ENCODE data around the gene FOXP2.
"Not testable (repeated sequence)": the region's sequence is repeated elsewhere in the genome, so short reads cannot be mapped to it uniquely, and the experiment has no call there.

Gene FOXP2

GRCh38 chr7:114422507-114423501, 8.2 kb downstream of the FOXP2 start:
- no peak for ATAC-seq

- ATAC-seq = no peak
Observed at GRCh38 chr7:114426382-114426781, 11.8 kb downstream of the FOXP2 start.

GRCh38 chr7:114426824-114427223, 12.2 kb downstream of the FOXP2 start:
- ATAC-seq = no peak

GRCh38 chr7:114428211-114428610, 13.6 kb downstream of the FOXP2 start:
- no peak for ATAC-seq

GRCh38 chr7:114431189-114431588, 16.6 kb downstream of the FOXP2 start:
- no peak for ATAC-seq

- ATAC-seq = no peak
Observed at GRCh38 chr7:114432061-114432460, 17.4 kb downstream of the FOXP2 start.

GRCh38 chr7:114432703-114433102, 18.1 kb downstream of the FOXP2 start:
- ATAC-seq = no peak

GRCh38 chr7:114439581-114439980, 25.0 kb downstream of the FOXP2 start:
- ATAC-seq = no peak

- not testable (repeated sequence) for ATAC-seq
Observed at GRCh38 chr7:114440927-114441326, 26.3 kb downstream of the FOXP2 start.

GRCh38 chr7:114444196-114444595, 29.6 kb downstream of the FOXP2 start:
- no peak for ATAC-seq

- no peak for ATAC-seq
Observed at GRCh38 chr7:114450431-114450830, 35.8 kb downstream of the FOXP2 start.

GRCh38 chr7:114459574-114459973, 45.0 kb downstream of the FOXP2 start:
- no peak for ATAC-seq

GRCh38 chr7:114460021-114460420, 45.4 kb downstream of the FOXP2 start:
- no peak for ATAC-seq

- no peak for ATAC-seq
Observed at GRCh38 chr7:114466917-114467316, 52.3 kb downstream of the FOXP2 start.

- no peak for ATAC-seq
Observed at GRCh38 chr7:114468844-114469243, 54.2 kb downstream of the FOXP2 start.

GRCh38 chr7:114472896-114473512, 58.4 kb downstream of the FOXP2 start:
- no peak for ATAC-seq

- no peak for ATAC-seq
Observed at GRCh38 chr7:114478384-114478783, 63.8 kb downstream of the FOXP2 start.

GRCh38 chr7:114481999-114482398, 67.4 kb downstream of the FOXP2 start:
- ATAC-seq = no peak

GRCh38 chr7:114484226-114484625, 69.6 kb downstream of the FOXP2 start:
- no peak for ATAC-seq

GRCh38 chr7:114487174-114487573, 72.6 kb downstream of the FOXP2 start:
- ATAC-seq = no peak

GRCh38 chr7:114488696-114489095, 74.1 kb downstream of the FOXP2 start:
- no peak for ATAC-seq

GRCh38 chr7:114497491-114497890, 82.9 kb downstream of the FOXP2 start:
- ATAC-seq = not testable (repeated sequence)

- no peak for ATAC-seq
Observed at GRCh38 chr7:114502454-114503254, 88.0 kb downstream of the FOXP2 start.

Measured in activated CD4-positive, CD25-positive, alpha-beta regulatory T cell treated with anti-CD3 and anti-CD28 coated beads, Interleukin-2, amount 50 U/mL, for 24 hours (primary cell).